ENCODE results near the gene FILIP1. TPM values are rescaled to one million over a fixed set of nuclear protein-coding genes. Genes with fewer than 3 reads are reported as not detected.

Gene FILIP1
- total and polyA plus RNA-seq, 2 donors: 25.5 to 43.7 TPM

GRCh38 chr6:75504465-75505222 is 11.0 kb upstream of the FILIP1 start:
- Histone ChIP-seq H3K27ac (ENCODE audit: low read depth) (no peak overlapping the region), H3K4me1 (ENCODE audit: insufficient read depth) (no peaks in the 10 kb centered on the region), H3K4me3 (ENCODE audit: low read depth, low read length) (no peak overlapping the region), H3K36me3 (ENCODE audit: insufficient read depth) (no peaks in the 10 kb centered on the region)
- DNase-seq (ENCODE audit: extremely low spot score): no peak
- 86% methylated on average over 4 of the region's 4 CpGs for WGBS

- no peaks in the 10 kb centered on the region for H3K4me1 ChIP-seq (ENCODE audit: insufficient read depth)
- WGBS: 70% methylated on average over 2 of the region's 2 CpGs
- H3K27ac ChIP-seq (ENCODE audit: low read depth): no peak overlapping the region
- H3K36me3 ChIP-seq (ENCODE audit: insufficient read depth): no peaks in the 10 kb centered on the region
- no peak overlapping the region for H3K4me3 ChIP-seq (ENCODE audit: low read depth, low read length)
- no peak for DNase-seq (ENCODE audit: extremely low spot score)
Observed at GRCh38 chr6:75503291-75503690, 9.7 kb upstream of the FILIP1 start.

- no peak overlapping the region for H3K27ac ChIP-seq (ENCODE audit: low read depth)
- DNase-seq (ENCODE audit: extremely low spot score): no peak
- H3K36me3 ChIP-seq (ENCODE audit: insufficient read depth): no peaks in the 10 kb centered on the region
- 83% methylated on average over 3 of the region's 3 CpGs for WGBS
- no peak overlapping the region for H3K4me3 ChIP-seq (ENCODE audit: low read depth, low read length)
- no peaks in the 10 kb centered on the region for H3K4me1 ChIP-seq (ENCODE audit: insufficient read depth)
Observed at GRCh38 chr6:75502884-75503283, 9.3 kb upstream of the FILIP1 start.

GRCh38 chr6:75501756-75502155 is 8.2 kb upstream of the FILIP1 start:
- Histone ChIP-seq H3K4me1 (ENCODE audit: insufficient read depth) (no peaks in the 10 kb centered on the region), H3K4me3 (ENCODE audit: low read depth, low read length) (no peak overlapping the region), H3K36me3 (ENCODE audit: insufficient read depth) (no peaks in the 10 kb centered on the region), H3K27ac (ENCODE audit: low read depth) (no peak overlapping the region)
- no peak for DNase-seq (ENCODE audit: extremely low spot score)
- WGBS: 78% methylated on average over 4 of the region's 4 CpGs

- H3K36me3 ChIP-seq (ENCODE audit: insufficient read depth): no peaks in the 10 kb centered on the region
- DNase-seq (ENCODE audit: extremely low spot score): no peak
- no peaks in the 10 kb centered on the region for H3K4me1 ChIP-seq (ENCODE audit: insufficient read depth)
- 73% methylated on average over 4 of the region's 4 CpGs for WGBS
- no peak overlapping the region for H3K27ac ChIP-seq (ENCODE audit: low read depth)
- no peak overlapping the region for H3K4me3 ChIP-seq (ENCODE audit: low read depth, low read length)
Observed at GRCh38 chr6:75499640-75500039, 6.0 kb upstream of the FILIP1 start.

GRCh38 chr6:75498862-75499261 is 5.3 kb upstream of the FILIP1 start:
- no peak for DNase-seq (ENCODE audit: extremely low spot score)
- WGBS: 71% methylated on average over 1 of the region's 1 CpG
- H3K27ac ChIP-seq (ENCODE audit: low read depth): no peak overlapping the region
- no peaks in the 10 kb centered on the region for H3K4me1 ChIP-seq (ENCODE audit: insufficient read depth)
- no peaks in the 10 kb centered on the region for H3K36me3 ChIP-seq (ENCODE audit: insufficient read depth)
- no peak overlapping the region for H3K4me3 ChIP-seq (ENCODE audit: low read depth, low read length)

GRCh38 chr6:75497994-75498393 is 4.4 kb upstream of the FILIP1 start:
- Histone ChIP-seq H3K4me3 (ENCODE audit: low read depth, low read length) (no peak overlapping the region), H3K27ac (ENCODE audit: low read depth) (no peak overlapping the region), H3K4me1 (ENCODE audit: insufficient read depth) (no peaks in the 10 kb centered on the region), H3K36me3 (ENCODE audit: insufficient read depth) (no peaks in the 10 kb centered on the region)
- DNase-seq (ENCODE audit: extremely low spot score): no peak
- 79% methylated on average over 3 of the region's 3 CpGs for WGBS

- no peaks in the 10 kb centered on the region for H3K36me3 ChIP-seq (ENCODE audit: insufficient read depth)
- peaks cover 2% of the 10 kb centered on the region for H3K4me1 ChIP-seq (ENCODE audit: insufficient read depth)
- H3K27ac ChIP-seq (ENCODE audit: low read depth): no peak overlapping the region
- 74% methylated on average over 1 of the region's 1 CpG for WGBS
- no peak overlapping the region for H3K4me3 ChIP-seq (ENCODE audit: low read depth, low read length)
- DNase-seq (ENCODE audit: extremely low spot score): no peak
Observed at GRCh38 chr6:75495011-75495410, 1.4 kb upstream of the FILIP1 start.

GRCh38 chr6:75494290-75494689 is 690 bp upstream of the FILIP1 start:
- Histone ChIP-seq H3K27ac (ENCODE audit: low read depth) (no peak overlapping the region), H3K4me1 (ENCODE audit: insufficient read depth) (peaks cover 2% of the 10 kb centered on the region), H3K4me3 (ENCODE audit: low read depth, low read length) (no peak overlapping the region), H3K36me3 (ENCODE audit: insufficient read depth) (no peaks in the 10 kb centered on the region)
- 54% methylated on average over 4 of the region's 4 CpGs for WGBS
- no peak for DNase-seq (ENCODE audit: extremely low spot score)

- Histone ChIP-seq H3K36me3 (ENCODE audit: insufficient read depth) (no peaks in the 10 kb centered on the region), H3K27ac (ENCODE audit: low read depth) (no peak overlapping the region), H3K4me1 (ENCODE audit: insufficient read depth) (peaks cover 2% of the 10 kb centered on the region), H3K4me3 (ENCODE audit: low read depth, low read length) (peak overlapping the region; percentile 47)
- DNase-seq (ENCODE audit: extremely low spot score): no peak
- WGBS: 31% methylated on average over 3 of the region's 3 CpGs
Observed at GRCh38 chr6:75492386-75493153, 1.0 kb downstream of the FILIP1 start.

- DNase-seq (ENCODE audit: extremely low spot score): no peak
- H3K4me1 ChIP-seq (ENCODE audit: insufficient read depth): peaks cover 2% of the 10 kb centered on the region
- whole genome bisulfite sequencing: 56% methylated on average over 1 of the region's 1 CpG
- no peaks in the 10 kb centered on the region for H3K36me3 ChIP-seq (ENCODE audit: insufficient read depth)
- peak overlapping the region; percentile 16 for H3K27ac ChIP-seq (ENCODE audit: low read depth)
- peak overlapping the region; percentile 22 for H3K4me3 ChIP-seq (ENCODE audit: low read depth, low read length)
Observed at GRCh38 chr6:75491291-75491690, 2.3 kb downstream of the FILIP1 start.

- Histone ChIP-seq H3K27ac (ENCODE audit: low read depth) (peak overlapping the region; percentile 16), H3K4me1 (ENCODE audit: insufficient read depth) (peaks cover 2% of the 10 kb centered on the region), H3K4me3 (ENCODE audit: low read depth, low read length) (peak overlapping the region; percentile 22), H3K36me3 (ENCODE audit: insufficient read depth) (no peaks in the 10 kb centered on the region)
- WGBS: 55% methylated on average over 3 of the region's 3 CpGs
- DNase-seq (ENCODE audit: extremely low spot score): no peak
Observed at GRCh38 chr6:75490706-75491105, 2.9 kb downstream of the FILIP1 start.

- WGBS: 12% methylated on average over 1 of the region's 1 CpG
- no peak for DNase-seq (ENCODE audit: extremely low spot score)
- Histone ChIP-seq H3K36me3 (ENCODE audit: insufficient read depth) (no peaks in the 10 kb centered on the region), H3K4me3 (ENCODE audit: low read depth, low read length) (no peak overlapping the region), H3K4me1 (ENCODE audit: insufficient read depth) (peaks cover 2% of the 10 kb centered on the region), H3K27ac (ENCODE audit: low read depth) (no peak overlapping the region)
Observed at GRCh38 chr6:75489025-75489424, 4.6 kb downstream of the FILIP1 start.

GRCh38 chr6:75488033-75488432 is 5.6 kb downstream of the FILIP1 start:
- Histone ChIP-seq H3K4me1 (ENCODE audit: insufficient read depth) (peaks cover 5% of the 10 kb centered on the region), H3K4me3 (ENCODE audit: low read depth, low read length) (no peak overlapping the region), H3K36me3 (ENCODE audit: insufficient read depth) (no peaks in the 10 kb centered on the region), H3K27ac (ENCODE audit: low read depth) (peak overlapping the region; percentile 67)
- 14% methylated on average over 1 of the region's 1 CpG for whole genome bisulfite sequencing
- DNase-seq (ENCODE audit: extremely low spot score): no peak

Measured in urinary bladder (tissue), 4 donors.